ENCODE results near the gene UGT1A5. TPM values are rescaled to one million over a fixed set of nuclear protein-coding genes. Genes with fewer than 3 reads are reported as not detected.
A peak's percentile ranks its signal among the peaks of the same experiment; 100 is the strongest.

Gene UGT1A5
- total RNA-seq, 2 donors from 2014 or later = not detected

DNA sequence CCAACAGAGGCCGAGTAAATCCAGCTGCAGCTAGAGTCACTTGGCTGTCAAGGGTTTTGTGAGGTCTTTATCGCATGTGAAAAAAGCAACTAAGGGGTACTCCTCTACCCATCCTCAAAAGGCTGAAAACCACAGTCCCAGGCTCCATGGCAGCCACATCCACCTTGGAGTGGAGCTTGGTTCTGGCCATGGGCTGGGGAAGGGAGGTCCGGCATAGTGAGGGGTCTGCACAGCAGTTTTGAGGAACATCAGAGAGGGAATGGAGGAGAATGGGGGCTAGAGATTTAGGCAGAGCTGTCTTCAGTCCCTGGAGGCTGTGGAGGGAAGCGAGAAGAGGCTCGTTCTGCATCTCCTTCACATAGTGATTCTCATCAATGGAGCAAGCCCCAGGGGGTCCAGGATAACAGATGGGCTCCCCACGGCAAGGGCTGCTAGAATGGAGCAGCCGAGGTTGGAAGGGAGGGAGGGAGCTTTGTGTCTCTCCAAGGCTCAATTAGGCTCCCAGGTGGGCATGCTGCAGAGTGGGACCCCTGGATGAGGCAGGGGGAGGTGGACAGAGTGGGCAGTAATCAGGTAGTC lies 86.5 kb downstream of the UGT1A5 start:
- no peak for DNase-seq (ENCODE audit: low spot score)

DNA sequence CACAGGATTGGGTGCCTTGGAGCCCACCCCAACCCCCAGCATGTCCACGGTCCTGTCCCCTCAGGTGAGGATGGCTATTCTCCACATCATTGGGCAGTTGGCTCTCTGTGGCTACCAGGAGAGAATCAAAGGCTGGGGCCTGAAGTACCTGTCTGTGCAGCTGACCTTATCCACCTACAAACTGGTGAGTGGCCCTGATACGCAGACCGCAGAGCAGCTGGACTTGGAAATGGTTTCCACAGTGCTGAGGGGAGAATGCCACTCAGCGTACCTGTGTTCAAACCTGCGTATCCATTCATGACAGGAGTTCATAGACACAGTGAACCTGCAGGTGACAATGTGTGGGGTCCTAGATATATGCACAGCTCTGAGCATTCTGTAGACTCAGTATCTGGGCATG lies 87.0 kb downstream of the UGT1A5 start:
- DNase-seq (ENCODE audit: low spot score) = peak; percentile 42
- intact Hi-C loops (cut with DNase I) = loop anchor here in 1 of 2 donors (10.0 kb wide), 1 partner anchor 155 kb away; no protein-coding TSS in a partner anchor

More for the DNA sequence above, 86.5 kb downstream of the UGT1A5 start:
- intact Hi-C loops (cut with DNase I) = no loop called here

DNA sequence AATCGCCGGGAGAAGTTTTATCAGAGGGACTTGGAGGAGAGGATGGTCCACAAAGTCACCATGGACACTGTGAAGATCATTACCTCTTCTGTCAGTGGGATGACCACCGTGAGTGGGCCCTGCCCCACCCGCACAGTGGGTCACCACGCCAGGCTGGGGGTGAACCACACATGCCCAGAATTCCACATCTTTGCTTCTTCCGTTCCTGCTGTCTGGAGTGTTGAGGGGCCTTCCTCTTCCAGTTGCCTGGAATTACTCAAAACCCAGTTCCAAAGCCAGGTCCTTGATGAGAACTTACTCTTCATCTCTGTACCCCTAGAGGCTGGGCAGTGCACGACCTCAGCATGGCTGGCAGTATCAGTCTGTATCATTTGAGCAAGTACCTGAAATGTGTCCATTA lies 87.5 kb downstream of the UGT1A5 start:
- intact Hi-C loops (cut with DNase I) = loop anchor here in 1 of 2 donors (10.0 kb wide), 1 partner anchor 155 kb away; no protein-coding TSS in a partner anchor
- DNase-seq (ENCODE audit: low spot score) = no peak

DNA sequence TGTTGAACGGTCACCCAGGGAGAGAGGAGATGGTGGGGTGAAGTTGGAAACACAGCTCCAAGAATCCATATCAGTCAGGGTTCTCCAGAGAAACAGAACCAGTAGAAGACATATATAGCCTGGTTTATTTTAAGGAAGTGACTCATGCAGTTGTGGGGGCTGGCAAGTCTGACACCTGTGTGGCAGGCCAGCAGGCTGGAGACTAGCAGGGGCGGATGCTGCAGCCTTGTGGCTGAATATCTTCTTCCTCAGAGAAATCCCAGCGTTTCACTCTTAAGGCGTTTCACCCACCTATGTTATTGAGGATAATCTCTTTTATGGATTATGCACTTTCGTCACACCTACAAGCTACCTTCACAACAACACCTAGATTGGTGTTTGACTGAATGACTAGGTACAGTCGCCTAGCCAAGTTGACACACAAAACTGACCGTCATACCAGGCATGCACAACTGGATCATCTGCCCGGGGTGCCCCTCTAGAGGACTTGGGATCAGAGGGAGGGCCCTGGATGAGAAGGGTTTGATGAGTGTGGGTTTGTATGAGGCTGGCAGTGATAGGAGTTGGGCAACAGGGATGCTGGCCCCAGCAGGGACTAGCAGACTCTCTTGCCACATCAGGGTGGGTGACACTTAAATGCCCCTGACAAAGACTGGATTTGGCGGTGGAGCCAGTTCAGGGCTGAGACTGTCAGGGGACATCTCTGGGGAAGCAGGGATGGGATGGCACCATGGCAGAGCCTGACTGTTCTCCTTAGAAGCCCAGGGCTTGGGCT lies 88.8 kb downstream of the UGT1A5 start:
- intact Hi-C loops (cut with DNase I) = loop anchor here in 1 of 2 donors (10.0 kb wide), 1 partner anchor 157 kb away; no protein-coding TSS in a partner anchor
- DNase-seq (ENCODE audit: low spot score) = no peak

DNA sequence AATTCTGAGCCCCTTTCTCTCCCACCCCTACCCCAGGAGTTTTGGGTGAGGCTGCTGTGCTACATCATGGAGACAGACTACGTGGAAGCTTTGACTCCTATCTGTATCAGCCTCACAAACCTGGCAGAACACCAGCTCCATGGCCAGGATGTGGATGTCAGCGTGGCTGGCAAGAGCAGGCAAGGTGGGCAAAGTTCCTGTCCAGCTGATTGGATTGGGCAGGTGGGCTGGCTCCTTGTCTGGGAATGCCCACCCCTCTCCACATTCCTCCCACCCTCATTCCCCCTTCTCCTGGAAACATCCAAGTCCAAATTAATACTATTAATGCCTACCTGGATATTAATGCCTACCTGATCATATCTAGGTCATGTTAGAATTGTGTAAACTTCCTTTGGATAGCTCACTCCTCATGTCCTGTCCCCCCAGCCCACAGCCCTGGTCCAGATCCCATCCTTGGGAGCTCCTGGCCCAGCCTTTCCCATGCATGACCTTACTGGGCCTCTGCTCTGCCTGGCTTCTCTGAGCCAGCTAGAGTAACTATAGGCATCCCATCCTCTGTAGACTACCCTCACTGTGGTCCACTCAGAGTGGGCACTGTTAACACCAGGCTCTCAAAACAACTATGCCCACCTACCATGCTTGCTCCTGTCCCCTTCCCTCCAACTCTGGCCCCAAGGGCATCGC lies 89.6 kb downstream of the UGT1A5 start:
- intact Hi-C loops (cut with DNase I) = loop anchor here in 1 of 2 donors (10.0 kb wide), 1 partner anchor 157 kb away; no protein-coding TSS in a partner anchor
- DNase-seq (ENCODE audit: low spot score) = peak; percentile 72

DNA sequence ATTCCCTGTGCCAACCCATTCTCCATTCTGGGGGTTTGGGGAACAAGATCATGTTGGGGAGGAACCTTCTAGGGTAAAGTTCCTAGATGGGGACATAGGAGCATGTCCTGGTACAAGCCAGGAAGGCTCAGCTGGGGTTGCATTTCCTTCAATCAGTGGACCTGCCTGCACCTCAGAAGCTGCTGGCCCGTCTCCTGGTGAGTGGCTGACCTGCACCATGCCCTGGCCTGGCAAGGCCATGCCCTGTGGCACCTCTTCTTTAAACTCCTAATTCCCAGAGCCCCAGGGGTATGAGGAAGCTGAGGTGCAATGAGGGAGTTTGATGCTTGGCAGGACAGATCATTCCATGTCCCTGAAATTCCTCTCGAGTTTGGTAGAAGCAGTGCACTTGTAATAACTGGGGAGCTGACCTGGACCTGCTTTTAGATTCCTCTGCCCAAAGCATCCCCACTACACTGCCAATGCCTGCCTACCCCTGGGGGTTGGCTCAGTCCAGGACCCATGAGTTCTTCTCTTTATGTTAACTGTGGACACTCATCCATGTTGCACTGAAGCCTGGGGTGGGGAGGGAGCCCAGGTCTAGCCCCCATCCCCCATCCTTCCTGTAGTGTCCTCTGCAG lies 90.7 kb downstream of the UGT1A5 start:
- no peak for DNase-seq (ENCODE audit: low spot score)
- intact Hi-C loops (cut with DNase I) = loop anchor here in 1 of 2 donors (10.0 kb wide), 1 partner anchor 159 kb away; no protein-coding TSS in a partner anchor

DNA sequence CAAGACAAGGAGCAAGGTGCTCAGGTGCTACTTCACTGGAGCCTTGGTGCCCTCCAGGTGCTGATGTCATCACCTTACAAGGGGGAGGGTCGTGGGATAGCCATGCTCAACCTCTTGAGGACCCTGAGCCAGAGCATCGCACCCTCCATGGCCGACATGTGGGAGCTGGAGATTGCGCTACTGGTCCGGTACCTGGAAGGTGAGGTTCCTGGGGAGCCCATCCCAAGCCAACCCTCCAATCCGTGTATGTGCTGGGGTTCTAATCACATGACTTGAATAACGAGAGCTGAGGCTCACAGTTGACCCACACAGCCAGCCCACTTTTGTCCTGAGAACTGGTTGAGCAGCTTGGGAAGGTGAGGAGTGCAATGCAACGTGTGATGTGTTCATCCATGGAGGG lies 91.3 kb downstream of the UGT1A5 start:
- DNase-seq (ENCODE audit: low spot score) = peak; percentile 56

DNA sequence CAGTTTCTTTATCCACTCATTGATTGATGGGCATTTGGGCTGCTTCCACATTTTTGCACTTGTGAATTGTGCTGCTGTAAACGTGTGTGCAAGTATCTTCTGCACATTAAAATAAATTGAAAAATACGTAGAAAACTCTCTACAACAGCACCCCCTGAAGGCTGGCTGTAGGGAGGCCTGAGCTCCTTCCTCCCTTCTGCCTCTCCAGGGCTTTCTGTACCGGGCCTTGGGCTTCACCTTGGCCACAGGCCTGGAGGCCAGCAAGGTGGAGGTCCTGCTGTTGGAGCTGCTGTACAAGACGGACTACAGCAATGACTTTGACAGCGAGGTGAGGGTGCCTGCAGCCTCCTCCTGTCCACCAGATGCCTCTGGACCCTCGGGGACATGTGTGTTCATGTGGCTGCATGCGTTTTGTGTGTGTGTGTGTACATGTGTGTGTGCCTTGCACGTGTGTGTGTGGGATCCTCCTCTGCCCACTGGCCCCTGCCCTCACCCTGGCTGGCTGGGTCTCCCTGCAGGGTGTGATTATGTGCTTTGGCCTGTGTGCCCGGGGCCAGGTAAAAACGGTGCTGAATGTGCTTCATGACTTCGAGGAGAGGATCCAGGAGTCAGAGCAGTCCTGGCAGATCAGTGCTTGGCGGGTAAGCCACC lies 94.6 kb downstream of the UGT1A5 start:
- peak; percentile 53 for DNase-seq (ENCODE audit: low spot score)
- intact Hi-C loops (cut with DNase I) = loop anchor here in 1 of 2 donors (10.0 kb wide), 1 partner anchor 163 kb away; no protein-coding TSS in a partner anchor

More for the DNA sequence above, 91.3 kb downstream of the UGT1A5 start:
- intact Hi-C loops (cut with DNase I) = loop anchor here in 1 of 2 donors (10.0 kb wide), 1 partner anchor 159 kb away; no protein-coding TSS in a partner anchor

DNA sequence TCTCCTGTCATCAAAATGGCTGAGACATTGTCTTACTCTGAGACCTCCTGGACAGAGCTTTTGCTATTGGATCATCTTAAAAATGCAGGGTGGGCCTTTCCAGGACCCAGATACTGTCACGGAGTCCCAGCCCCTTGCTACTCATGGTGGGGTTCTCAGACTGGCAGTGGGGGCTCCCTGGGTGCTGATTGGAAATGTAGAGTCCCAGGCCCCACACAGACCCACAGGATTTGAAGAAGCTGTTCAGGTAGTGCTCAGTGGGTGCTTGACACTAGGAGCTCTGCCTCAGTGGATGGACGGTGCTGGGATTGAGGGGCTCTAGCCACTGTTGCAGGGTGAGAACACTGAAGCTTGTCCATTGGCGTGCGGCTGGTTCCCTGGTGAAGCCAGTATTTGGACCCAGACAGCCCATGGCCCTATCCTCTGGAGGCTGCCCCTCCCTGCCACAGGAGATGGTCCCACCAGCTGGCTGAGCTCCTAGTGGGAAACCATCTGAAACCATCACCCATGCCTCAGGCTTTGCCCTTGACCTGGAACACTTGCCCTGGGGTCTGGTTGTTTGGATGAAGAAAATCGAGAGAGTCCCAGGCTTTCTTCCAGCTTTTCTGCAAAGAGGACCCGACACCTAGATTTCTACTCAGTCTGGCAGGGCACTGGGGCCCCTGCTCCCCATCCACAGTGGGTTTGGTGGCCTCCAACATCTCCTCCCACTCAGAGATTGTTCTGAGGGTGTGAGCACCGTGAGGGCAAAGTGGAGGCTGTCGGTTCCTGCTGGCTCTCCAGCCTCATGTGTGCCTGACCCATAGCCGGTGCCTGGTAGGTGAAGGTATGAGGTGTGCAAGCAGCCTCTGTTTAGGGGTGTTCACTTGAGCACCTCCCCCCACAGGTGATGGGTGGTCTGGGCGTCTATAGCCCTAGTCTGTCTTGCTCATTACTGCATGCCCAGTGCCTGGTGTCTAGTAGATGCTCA lies 95.5 kb downstream of the UGT1A5 start:
- peak; percentile 64 for DNase-seq (ENCODE audit: low spot score)
- intact Hi-C loops (cut with DNase I) = loop anchor here in 1 of 2 donors (10.0 kb wide), 1 partner anchor 163 kb away; no protein-coding TSS in a partner anchor

DNA sequence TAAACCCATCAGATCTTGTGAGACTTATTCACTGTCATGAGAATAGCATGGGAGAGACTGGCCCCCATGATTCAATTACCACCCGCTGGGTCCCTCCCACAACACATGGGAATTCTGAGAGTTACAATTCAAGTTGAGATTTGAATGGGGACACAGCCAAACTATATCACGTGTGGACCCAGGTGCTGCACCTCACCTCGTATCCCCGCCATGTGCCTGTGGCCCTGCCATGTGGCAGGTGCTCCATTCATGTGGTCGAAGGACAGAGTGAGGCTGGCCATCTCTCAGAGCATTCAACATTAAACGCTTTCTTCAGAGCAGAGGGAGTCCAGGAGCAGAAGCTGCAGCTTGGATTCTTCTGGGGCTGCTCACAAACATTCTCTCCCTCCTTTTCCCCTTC lies 97.7 kb downstream of the UGT1A5 start:
- intact Hi-C loops (cut with DNase I) = no loop called here
- peak; percentile 25 for DNase-seq (ENCODE audit: low spot score)

DNA sequence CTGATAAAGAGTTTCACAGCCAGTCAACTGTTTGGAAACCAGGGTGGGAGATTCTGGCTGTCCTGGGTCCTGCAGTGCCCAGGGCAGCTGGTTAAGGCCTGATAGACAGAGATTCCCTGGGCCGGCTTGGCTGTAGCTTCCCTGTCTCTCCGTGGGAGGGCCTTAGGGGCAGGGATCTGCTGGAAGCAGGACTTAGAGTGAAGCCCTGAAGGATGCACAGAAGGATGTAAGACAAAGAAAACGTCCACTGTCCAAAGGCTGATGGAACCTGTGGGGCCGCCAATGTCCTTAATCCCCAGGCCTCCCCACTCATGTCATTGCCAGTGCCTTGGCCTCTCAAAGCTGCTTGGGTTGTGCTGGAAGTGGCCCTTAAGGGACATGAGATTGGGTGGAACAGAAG lies 98.4 kb downstream of the UGT1A5 start:
- peak; percentile 26 for DNase-seq (ENCODE audit: low spot score)
- intact Hi-C loops (cut with DNase I) = no loop called here

DNA sequence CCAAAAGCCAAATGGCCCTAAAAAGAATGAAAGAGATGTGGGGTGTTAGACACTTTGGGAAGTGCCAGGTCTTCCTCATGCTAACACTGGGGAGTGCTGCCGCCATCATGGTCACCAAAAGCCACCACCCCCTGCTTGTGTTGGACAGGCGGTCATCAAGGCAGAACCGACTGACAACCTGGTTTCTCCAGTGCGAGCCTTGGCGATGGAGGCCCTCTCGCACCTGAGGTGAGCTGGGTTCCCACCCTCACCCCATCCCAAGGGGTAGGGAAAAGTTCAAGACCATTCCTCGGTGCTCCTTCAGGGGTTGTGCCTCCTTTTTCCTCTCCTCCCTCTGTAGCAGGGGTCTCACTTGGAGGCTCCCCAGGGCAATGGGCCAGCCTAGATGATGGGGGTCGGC lies 99.0 kb downstream of the UGT1A5 start:
- intact Hi-C loops (cut with DNase I) = no loop called here
- DNase-seq (ENCODE audit: low spot score) = peak; percentile 53

DNA sequence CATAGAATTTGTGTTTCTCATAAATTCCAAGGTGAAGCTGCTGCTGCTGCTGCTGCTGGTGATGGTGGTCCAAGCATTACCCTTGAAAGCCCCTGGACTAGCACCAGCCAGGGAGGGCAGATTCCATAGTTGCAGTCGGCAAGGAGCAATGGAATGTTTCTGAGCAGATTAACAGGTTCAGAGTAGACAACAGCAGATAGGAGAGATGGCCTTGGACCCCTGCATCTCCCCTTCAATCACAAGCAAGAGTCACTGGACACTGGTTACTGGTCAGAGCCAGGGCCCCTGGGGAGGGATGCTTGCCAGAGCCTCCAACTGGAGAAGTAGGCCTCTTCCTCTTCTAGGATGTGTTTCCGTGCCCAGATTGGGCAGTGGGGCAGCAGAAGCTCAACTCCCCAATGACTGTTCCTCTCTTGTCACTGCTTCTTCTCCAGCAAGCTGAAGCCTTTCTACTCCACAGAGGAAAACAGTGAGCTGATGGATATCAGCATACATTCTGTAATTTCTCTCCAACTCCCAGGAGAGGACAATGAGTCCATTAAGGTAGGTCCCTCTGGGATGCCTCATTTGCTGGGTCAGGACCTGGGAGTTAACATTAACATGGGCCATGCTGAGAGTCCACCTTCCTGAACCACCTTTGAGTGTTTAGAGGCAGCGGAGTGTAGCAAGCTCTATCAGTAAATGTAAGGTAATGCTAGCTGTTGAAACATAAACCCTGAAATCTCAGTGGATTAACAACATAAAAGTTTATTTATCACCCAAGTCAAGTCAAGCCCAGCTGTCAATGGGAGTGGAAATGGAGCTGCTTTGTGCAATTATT lies 100.7 kb downstream of the UGT1A5 start:
- DNase-seq (ENCODE audit: low spot score) = peak; percentile 50
- intact Hi-C loops (cut with DNase I) = no loop called here

DNA sequence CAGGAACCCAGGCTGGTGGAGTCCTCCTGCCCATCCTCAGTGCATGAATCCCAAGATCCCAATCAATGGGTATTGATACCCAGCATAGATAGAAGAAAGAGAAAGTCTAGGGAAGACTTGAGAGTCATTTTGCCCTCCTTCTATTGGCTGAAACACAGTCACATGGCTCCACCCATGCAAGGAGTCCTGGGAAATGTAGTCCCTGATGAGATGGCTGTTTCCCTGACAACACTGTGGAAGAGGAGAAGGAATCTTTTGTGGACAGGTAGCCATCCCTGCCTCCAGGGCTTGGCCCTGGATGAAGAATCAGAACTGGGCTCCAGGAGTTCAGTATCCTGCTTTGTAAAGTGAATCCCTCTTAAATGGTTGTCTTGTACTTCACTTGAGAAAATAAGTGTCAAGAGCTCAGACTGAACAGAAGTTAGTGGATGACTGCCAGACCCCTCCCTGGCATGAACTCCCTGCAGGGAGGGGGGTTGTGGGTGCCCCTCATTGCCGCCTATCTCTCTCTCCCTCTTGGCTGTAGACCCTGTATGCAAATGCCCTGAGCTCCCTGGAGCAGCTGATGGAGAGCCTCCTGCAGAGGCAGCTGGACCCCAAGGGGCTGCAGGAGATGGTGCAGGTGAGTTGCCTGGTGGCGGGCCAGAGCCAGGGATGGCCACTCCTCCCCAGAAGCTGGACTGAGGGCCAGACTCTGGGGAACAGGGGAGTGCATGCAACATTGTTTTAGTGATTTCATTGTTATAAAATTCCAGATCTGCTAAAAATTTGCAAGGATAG lies 101.5 kb downstream of the UGT1A5 start:
- intact Hi-C loops (cut with DNase I) = no loop called here

DNA sequence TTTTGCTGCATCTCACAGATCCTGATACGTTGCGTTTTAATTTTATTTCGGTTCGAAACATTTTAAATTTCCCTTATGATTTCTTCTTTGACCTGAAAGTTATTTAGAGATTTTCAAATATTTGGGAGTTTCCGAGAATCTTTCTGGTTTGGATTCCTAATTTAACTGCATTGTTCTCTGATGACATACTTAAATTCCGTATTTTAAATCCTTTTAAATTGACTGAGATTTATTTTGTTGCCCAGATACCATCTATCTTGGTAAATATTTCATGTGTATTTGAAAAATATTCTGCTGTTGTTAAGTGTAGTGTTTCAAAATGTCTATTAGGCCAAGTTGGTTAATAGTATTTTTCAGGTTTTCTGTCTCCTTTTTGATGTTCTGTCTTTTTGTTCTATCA lies 103.2 kb downstream of the UGT1A5 start:
- DNase-seq (ENCODE audit: low spot score) = no peak
- intact Hi-C loops (cut with DNase I) = no loop called here

More for the DNA sequence above, 101.5 kb downstream of the UGT1A5 start:
- DNase-seq (ENCODE audit: low spot score) = peak; percentile 20

DNA sequence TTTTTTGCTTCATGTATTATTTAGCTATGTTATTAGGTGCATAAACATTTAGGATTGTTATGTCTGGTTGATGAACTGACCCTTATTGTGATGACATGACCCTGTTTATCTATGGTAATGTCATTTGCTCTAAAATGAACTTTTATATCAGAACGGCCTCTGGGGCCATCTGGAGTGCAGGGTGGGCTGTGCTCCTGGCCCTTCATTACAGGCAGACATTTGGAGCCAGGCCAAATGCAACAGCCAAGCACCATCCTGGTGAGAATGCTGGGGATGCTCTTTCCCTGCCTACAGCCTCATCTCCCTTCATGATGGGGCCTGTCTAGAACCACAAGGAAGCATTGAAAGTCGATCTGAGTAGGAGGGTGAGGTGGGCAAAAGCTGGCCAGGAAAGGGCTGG lies 103.6 kb downstream of the UGT1A5 start:
- intact Hi-C loops (cut with DNase I) = no loop called here
- peak; percentile 16 for DNase-seq (ENCODE audit: low spot score)
